Tibial nerve (tissue), 4 donors: ENCODE data around the gene NUP93.
A peak's percentile ranks its signal among the peaks of the same experiment; 100 is the strongest.

Experiments
- EP300 ChIP-seq, 2 donors: sonication (generic); formaldehyde crosslinking; IDR thresholded peaks; one replicate each; pipeline ENCODE4 v1.6.1; 2017; ENCODE audit warnings: antibody characterized with exemption in 2 of 2, mild to moderate bottlenecking in 1 of 2
- POLR2A ChIP-seq, 2 donors: fragments of 450-650 bp; IDR thresholded peaks; one replicate each; pipeline ENCODE4 v1.6.1; 2017; ENCODE audit warnings: antibody characterized with exemption in 2 of 2, mild to moderate bottlenecking in 2 of 2, moderate library complexity in 2 of 2
- TF ChIP-seq, protein P1 (sequence below), 5 experiments: fragments of 200-600 bp in 3 of 5; fragments of 450-650 bp in 2 of 5; sonication (generic) in 3 of 5; IDR thresholded peaks; one replicate each; pipeline ENCODE4 v1.5.1; 2016 to 2019; ENCODE audit warnings: antibody characterized with exemption in 5 of 5, mild to moderate bottlenecking in 3 of 5, moderate library complexity in 2 of 5

DNA sequence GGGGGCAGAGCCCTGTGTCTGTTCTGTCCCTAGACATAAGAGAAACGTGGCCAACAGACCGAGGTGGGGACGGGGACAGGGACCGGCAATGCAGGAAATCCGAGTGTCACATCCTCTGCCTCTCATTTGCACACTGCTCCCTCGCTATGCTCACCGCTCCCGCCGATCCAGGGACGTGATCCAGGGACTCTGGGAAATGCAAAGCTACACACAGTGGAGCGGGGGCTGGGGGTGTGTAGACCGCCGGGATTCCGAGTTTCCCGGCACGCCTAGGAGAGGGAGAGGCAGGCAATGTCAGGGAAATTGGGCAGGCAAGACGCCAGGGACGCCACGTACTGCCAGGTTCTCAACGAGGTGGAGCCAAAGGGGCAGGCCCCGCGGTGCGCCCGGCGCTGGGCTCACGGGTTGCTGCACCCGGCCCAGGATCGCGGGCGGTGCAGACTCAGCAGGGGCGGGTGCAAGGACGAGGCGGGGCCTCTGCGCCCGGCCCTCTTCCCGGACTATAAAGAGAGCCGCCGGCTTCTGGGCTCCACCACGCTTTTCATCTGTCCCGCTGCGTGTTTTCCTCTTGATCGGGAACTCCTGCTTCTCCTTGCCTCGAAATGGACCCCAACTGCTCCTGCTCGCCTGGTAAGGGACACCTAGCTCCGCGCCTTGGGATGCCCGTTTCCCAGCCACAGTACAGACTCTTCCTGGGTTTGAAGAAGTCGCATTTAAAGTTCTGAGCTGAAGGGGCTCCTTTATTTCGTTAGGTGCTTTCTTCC lies 47.8 kb upstream of the NUP93 start, which contains the start of gene MT1X:
- peak; percentile 94 for TF ChIP-seq POLR2A (IDR thresholded peaks at IDR 0.05)
- TF ChIP-seq, protein P1, sequence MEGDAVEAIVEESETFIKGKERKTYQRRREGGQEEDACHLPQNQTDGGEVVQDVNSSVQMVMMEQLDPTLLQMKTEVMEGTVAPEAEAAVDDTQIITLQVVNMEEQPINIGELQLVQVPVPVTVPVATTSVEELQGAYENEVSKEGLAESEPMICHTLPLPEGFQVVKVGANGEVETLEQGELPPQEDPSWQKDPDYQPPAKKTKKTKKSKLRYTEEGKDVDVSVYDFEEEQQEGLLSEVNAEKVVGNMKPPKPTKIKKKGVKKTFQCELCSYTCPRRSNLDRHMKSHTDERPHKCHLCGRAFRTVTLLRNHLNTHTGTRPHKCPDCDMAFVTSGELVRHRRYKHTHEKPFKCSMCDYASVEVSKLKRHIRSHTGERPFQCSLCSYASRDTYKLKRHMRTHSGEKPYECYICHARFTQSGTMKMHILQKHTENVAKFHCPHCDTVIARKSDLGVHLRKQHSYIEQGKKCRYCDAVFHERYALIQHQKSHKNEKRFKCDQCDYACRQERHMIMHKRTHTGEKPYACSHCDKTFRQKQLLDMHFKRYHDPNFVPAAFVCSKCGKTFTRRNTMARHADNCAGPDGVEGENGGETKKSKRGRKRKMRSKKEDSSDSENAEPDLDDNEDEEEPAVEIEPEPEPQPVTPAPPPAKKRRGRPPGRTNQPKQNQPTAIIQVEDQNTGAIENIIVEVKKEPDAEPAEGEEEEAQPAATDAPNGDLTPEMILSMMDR (IDR thresholded peaks at IDR 0.05), result peak in 1 of 5 experiments; percentile 24
- peak; percentile 77 to 99 for TF ChIP-seq EP300 (IDR thresholded peaks at IDR 0.05)
